Retina (tissue), 1 donor: ENCODE results near the gene TMEM176B.

Source experiments
- DNase-seq: peaks from one replicate; pipeline ENCODE4 v3.0.0-alpha.2; 2016

The TMEM176B gene

GRCh38 chr7:150746921-150747320 is 53.2 kb downstream of the TMEM176B start:
- DNase-seq: no peak

- DNase-seq: no peak
Observed at GRCh38 chr7:150745876-150746275, 54.3 kb downstream of the TMEM176B start.

GRCh38 chr7:150745086-150745485 is 55.1 kb downstream of the TMEM176B start:
- no peak for DNase-seq

- no peak for DNase-seq
Observed at GRCh38 chr7:150744041-150744656, 56.0 kb downstream of the TMEM176B start.

- no peak for DNase-seq
Observed at GRCh38 chr7:150742286-150742968, 57.7 kb downstream of the TMEM176B start.
